Keratinocyte (primary cell): ENCODE results near the gene SRA1. TPM values are rescaled to one million over a fixed set of nuclear protein-coding genes. Genes with fewer than 3 reads are reported as not detected.

ENCODE experiments used
- DNase-seq: peaks from one replicate; pipeline ENCODE4 v3.0.0-alpha.2; 2011; ENCODE audit warnings: low read depth, missing footprints, low spot score
- FAIRE-seq: peaks from 2 replicates; lab custom pipeline; 2011; peaks lifted over from hg19 to GRCh38; lab: Jason Lieb, UNC
- H2AFZ ChIP-seq: 2 replicates; pipeline ENCODE4 v1.6.0; 2012; ENCODE audit warnings: low read length, control low read depth, inconsistent platforms; ENCODE audit not compliant: control insufficient read depth
- H3K27ac ChIP-seq: 2 replicates; pipeline ENCODE4 v1.5.1; 2011; ENCODE audit warnings: low read length; ENCODE audit not compliant: control insufficient read depth, insufficient read depth
- H3K27me3 ChIP-seq: 3 replicates; pipeline ENCODE4 v1.6.0; 2011; ENCODE audit warnings: low read length; ENCODE audit not compliant: control insufficient read depth, insufficient read depth; ENCODE audit errors: extremely low read depth
- H3K36me3 ChIP-seq, 2 experiments: 2 replicates in 1 of 2; 3 replicates in 1 of 2; pipeline ENCODE4 v1.5.1; 2011; ENCODE audit warnings: low read length in 2 of 2, mild to moderate bottlenecking in 1 of 2; ENCODE audit not compliant: control insufficient read depth in 2 of 2, insufficient read depth in 2 of 2; ENCODE audit errors: extremely low read depth in 1 of 2
- H3K4me1 ChIP-seq: 3 replicates; pipeline ENCODE4 v1.5.1; 2011; ENCODE audit warnings: low read length; ENCODE audit not compliant: control insufficient read depth, insufficient read depth; ENCODE audit errors: extremely low read depth
- H3K4me2 ChIP-seq: 3 replicates; pipeline ENCODE4 v1.6.0; 2011; ENCODE audit warnings: low read depth, low read length; ENCODE audit not compliant: control insufficient read depth, insufficient read depth; ENCODE audit errors: extremely low read depth
- H3K4me3 ChIP-seq, 3 experiments: fragments of 200-600 bp in 1 of 3; sonication (generic) in 1 of 3; 2 replicates in 2 of 3; 3 replicates in 1 of 3; pipeline ENCODE4 v1.5.1; 2011 to 2016; ENCODE audit warnings: low read length in 3 of 3, mild to moderate bottlenecking in 3 of 3, control low read depth in 2 of 3, inconsistent platforms in 1 of 3, low read depth in 1 of 3, mixed read lengths in 1 of 3, mixed run types in 1 of 3, moderate library complexity in 1 of 3; ENCODE audit not compliant: control insufficient read depth in 2 of 3, insufficient read depth in 2 of 3; ENCODE audit errors: extremely low read depth in 1 of 3
- H3K79me2 ChIP-seq: 2 replicates; pipeline ENCODE4 v1.6.0; 2012; ENCODE audit warnings: low read length; ENCODE audit not compliant: control insufficient read depth, insufficient read depth
- H3K9ac ChIP-seq: 3 replicates; pipeline ENCODE4 v1.6.0; 2011; ENCODE audit warnings: low read length; ENCODE audit not compliant: control insufficient read depth, insufficient read depth; ENCODE audit errors: extremely low read depth
- H3K9me1 ChIP-seq: 3 replicates; pipeline ENCODE4 v1.6.0; 2011; ENCODE audit warnings: low read length; ENCODE audit not compliant: control insufficient read depth, insufficient read depth; ENCODE audit errors: extremely low read depth
- H3K9me3 ChIP-seq: 2 replicates; pipeline ENCODE4 v1.5.1; 2012; ENCODE audit warnings: low read depth, low read length; ENCODE audit not compliant: control insufficient read depth
- H4K20me1 ChIP-seq: 3 replicates; pipeline ENCODE4 v1.6.0; 2011; ENCODE audit warnings: low read length; ENCODE audit not compliant: control insufficient read depth, insufficient read depth; ENCODE audit errors: extremely low read depth
- EZH2 ChIP-seq: IDR thresholded peaks from one replicate; pipeline ENCODE4 v1.6.1; 2012; ENCODE audit warnings: inconsistent platforms, mild to moderate bottlenecking, low read length, moderate library complexity
- dilution Hi-C: fragments of 300-500 bp; cut with MboI; formaldehyde crosslinking; loops from one replicate; pipeline ENCODE4 v1.7.0; 2020; ENCODE audit warnings: low sequenced_read_pairs; ENCODE audit not compliant: extremely low pct_ligation_motif_present
- polyA plus RNA-seq, 5 experiments: library from polyadenylated mRNA; depleted of rRNA in 3 of 5; stranded (reverse) in 3 of 5; stranded (forward) in 1 of 5; unstranded in 1 of 5; fragments of >200 nt; gene quantifications; 1 replicate in 1 of 5; 2 replicates in 3 of 5; 3 replicates in 1 of 5; pipeline versions ENCODE4 v1.2.1 to v1.2.3, GENCODE V29; 2011 to 2012; ENCODE audit warnings: missing spikeins in 2 of 5, low read depth in 1 of 5, low replicate concordance in 1 of 5
- TF ChIP-seq, protein P1 (sequence below), 3 experiments: IDR thresholded peaks in 1 of 3; conservative IDR thresholded peaks in 1 of 3; optimal IDR thresholded peaks in 1 of 3; 2 replicates in 2 of 3; 3 replicates in 1 of 3; pipeline versions ENCODE3 to v1.5.1; 2011; ENCODE audit warnings: low read length in 3 of 3, mild to moderate bottlenecking in 3 of 3, moderate library complexity in 2 of 3, control low read depth in 1 of 3, inconsistent platforms in 1 of 3; ENCODE audit not compliant: insufficient read depth in 2 of 3; ENCODE audit errors: extremely low read depth in 1 of 3

SRA1 gene
- polyA plus RNA-seq, 1 donor (not counting 4 experiments of a cell fraction or from before 2014, with no cell fraction given): 32.4 TPM

DNA sequence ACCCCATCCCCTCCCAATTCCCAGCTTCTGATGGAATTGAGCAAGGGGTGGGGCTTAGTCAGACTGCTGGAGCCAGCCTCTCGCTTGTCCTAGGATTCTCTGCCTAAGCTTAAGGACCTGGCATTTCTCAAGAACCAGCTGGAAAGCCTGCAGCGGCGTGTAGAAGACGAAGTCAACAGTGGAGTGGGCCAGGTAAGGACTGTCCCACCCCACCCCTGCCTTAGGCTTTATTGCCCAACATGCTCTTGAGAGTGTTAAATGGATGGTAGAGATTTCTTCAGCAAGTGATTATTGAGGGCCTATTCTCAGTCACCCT, 8.5 kb upstream of the SRA1 start:
- TF ChIP-seq, protein P1, sequence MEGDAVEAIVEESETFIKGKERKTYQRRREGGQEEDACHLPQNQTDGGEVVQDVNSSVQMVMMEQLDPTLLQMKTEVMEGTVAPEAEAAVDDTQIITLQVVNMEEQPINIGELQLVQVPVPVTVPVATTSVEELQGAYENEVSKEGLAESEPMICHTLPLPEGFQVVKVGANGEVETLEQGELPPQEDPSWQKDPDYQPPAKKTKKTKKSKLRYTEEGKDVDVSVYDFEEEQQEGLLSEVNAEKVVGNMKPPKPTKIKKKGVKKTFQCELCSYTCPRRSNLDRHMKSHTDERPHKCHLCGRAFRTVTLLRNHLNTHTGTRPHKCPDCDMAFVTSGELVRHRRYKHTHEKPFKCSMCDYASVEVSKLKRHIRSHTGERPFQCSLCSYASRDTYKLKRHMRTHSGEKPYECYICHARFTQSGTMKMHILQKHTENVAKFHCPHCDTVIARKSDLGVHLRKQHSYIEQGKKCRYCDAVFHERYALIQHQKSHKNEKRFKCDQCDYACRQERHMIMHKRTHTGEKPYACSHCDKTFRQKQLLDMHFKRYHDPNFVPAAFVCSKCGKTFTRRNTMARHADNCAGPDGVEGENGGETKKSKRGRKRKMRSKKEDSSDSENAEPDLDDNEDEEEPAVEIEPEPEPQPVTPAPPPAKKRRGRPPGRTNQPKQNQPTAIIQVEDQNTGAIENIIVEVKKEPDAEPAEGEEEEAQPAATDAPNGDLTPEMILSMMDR (optimal IDR thresholded peaks at IDR 0.05 in 1 of 3, IDR thresholded peaks at IDR 0.05 in 1 of 3, conservative IDR thresholded peaks at IDR 0.05 in 1 of 3; ENCODE audit: extremely low read depth in 1 of 3, insufficient read depth in 2 of 3, low read length in 3 of 3): no peak
- no peak for TF ChIP-seq EZH2
- FAIRE-seq: no peak
- Histone ChIP-seq H3K9ac (no peak overlapping the region), H3K27ac (peak overlapping the region; percentile 93), H3K4me1 (peaks cover 23% of the 10 kb centered on the region), H3K79me2 (peaks cover 26% of the 10 kb centered on the region), H3K9me3 (no peaks in the 10 kb centered on the region), H3K9me1 (no peaks in the 10 kb centered on the region), H3K4me3 (peak overlapping the region; percentile 73 to 95 (median 87)), H3K27me3 (no peaks in the 10 kb centered on the region), H3K36me3 (peaks cover 18 to 23% of the 10 kb centered on the region in 2 experiments), H4K20me1 (no peaks in the 10 kb centered on the region), H3K4me2 (peak overlapping the region; percentile 90), H2AFZ (no peak overlapping the region)
- dilution Hi-C loops: no loop called here
- DNase-seq: no peak

DNA sequence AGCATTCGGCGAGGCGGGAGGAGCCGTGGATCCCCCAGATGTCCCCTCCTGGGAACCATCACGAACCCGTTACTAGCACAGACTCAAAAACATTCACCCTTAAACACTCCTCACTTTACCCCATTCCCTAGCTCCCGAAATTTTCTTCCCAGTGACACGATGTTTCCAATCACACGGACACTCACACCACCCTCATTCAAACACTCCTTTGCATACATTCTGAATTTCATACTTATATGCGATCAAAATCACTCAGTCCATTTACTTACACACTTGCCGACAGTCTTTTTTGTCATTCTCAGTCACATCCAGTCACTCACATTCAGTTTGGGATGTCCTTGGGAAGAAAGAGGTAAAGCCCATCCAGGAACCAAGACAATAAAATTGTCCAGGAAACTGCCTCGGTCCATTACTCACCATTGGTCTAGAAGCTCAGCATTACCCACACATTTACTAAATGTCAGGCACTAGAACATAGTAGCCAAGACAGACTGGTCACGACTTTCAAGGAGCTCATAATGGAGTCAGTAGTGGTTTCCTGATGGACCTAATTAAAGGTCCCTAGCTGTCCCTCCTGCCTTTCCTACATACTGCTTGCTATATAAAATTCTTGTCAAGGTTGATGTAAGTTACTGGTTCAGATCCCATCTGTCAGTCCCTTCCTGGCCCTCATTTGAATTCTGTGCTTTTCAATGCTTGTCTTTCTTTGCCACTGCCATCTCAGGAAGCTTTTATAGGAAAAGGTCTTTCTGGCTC, 7.9 kb upstream of the SRA1 start:
- peak overlapping the region; percentile 73 to 95 (median 87) for H3K4me3 ChIP-seq
- H3K79me2 ChIP-seq: peaks cover 26% of the 10 kb centered on the region
- dilution Hi-C loops: no loop called here
- H2AFZ ChIP-seq: peak overlapping the region; percentile 87
- H3K4me2 ChIP-seq: peak overlapping the region; percentile 90
- no peaks in the 10 kb centered on the region for H3K9me1 ChIP-seq
- no peaks in the 10 kb centered on the region for H3K27me3 ChIP-seq
- no peaks in the 10 kb centered on the region for H3K9me3 ChIP-seq
- peaks cover 23% of the 10 kb centered on the region for H3K4me1 ChIP-seq
- FAIRE-seq (no peak), DNase-seq (no peak)
- no peak for TF ChIP-seq EZH2
- TF ChIP-seq, protein P1 (optimal IDR thresholded peaks at IDR 0.05 in 1 of 3, IDR thresholded peaks at IDR 0.05 in 1 of 3, conservative IDR thresholded peaks at IDR 0.05 in 1 of 3; ENCODE audit: extremely low read depth in 1 of 3, insufficient read depth in 2 of 3, low read length in 3 of 3): no peak
- H3K9ac ChIP-seq: peak overlapping the region; percentile 93
- H4K20me1 ChIP-seq: no peaks in the 10 kb centered on the region
- H3K27ac ChIP-seq: peak overlapping the region; percentile 93
- H3K36me3 ChIP-seq: peaks cover 16 to 23% of the 10 kb centered on the region in 2 experiments
